NCI-H146 treated with DMSO at 0.1 percent for 48 hours (cell line): ENCODE data around the gene MACROD2.

ENCODE experiments used
- DNase-seq: peaks from one replicate; lab custom pipeline; 2025; ENCODE audit not compliant: unreplicated experiment; lab: John Stamatoyannopoulos, UW

MACROD2 gene

GRCh38 chr20:15064741-15065140 lies 1069.4 kb downstream of the MACROD2 start:
- DNase-seq = no peak

GRCh38 chr20:15065794-15066193 lies 1070.5 kb downstream of the MACROD2 start:
- no peak for DNase-seq

- DNase-seq = no peak
Observed at GRCh38 chr20:15068486-15068885, 1073.2 kb downstream of the MACROD2 start.

- DNase-seq = no peak
Observed at GRCh38 chr20:15069355-15069754, 1074.0 kb downstream of the MACROD2 start.

GRCh38 chr20:15071085-15071808 lies 1075.9 kb downstream of the MACROD2 start:
- no peak for DNase-seq

GRCh38 chr20:15072316-15072715 lies 1077.0 kb downstream of the MACROD2 start:
- DNase-seq = no peak

- no peak for DNase-seq
Observed at GRCh38 chr20:15075586-15075985, 1080.3 kb downstream of the MACROD2 start.

GRCh38 chr20:15076785-15077184 lies 1081.5 kb downstream of the MACROD2 start:
- peak; percentile 49 for DNase-seq

GRCh38 chr20:15077733-15078250 lies 1082.5 kb downstream of the MACROD2 start:
- DNase-seq = no peak

- DNase-seq = no peak
Observed at GRCh38 chr20:15079594-15080340, 1084.5 kb downstream of the MACROD2 start.

GRCh38 chr20:15081261-15081660 lies 1085.9 kb downstream of the MACROD2 start:
- DNase-seq = no peak

- no peak for DNase-seq
Observed at GRCh38 chr20:15091421-15092037, 1096.2 kb downstream of the MACROD2 start.

- no peak for DNase-seq
Observed at GRCh38 chr20:15098351-15098750, 1103.0 kb downstream of the MACROD2 start.

GRCh38 chr20:15099130-15099529 lies 1103.8 kb downstream of the MACROD2 start:
- no peak for DNase-seq

- DNase-seq = no peak
Observed at GRCh38 chr20:15100506-15101160, 1105.3 kb downstream of the MACROD2 start.

- DNase-seq = no peak
Observed at GRCh38 chr20:15107931-15108330, 1112.6 kb downstream of the MACROD2 start.

GRCh38 chr20:15109494-15109893 lies 1114.2 kb downstream of the MACROD2 start:
- no peak for DNase-seq

GRCh38 chr20:15111654-15112053 lies 1116.3 kb downstream of the MACROD2 start:
- DNase-seq = no peak

- DNase-seq = no peak
Observed at GRCh38 chr20:15113144-15113773, 1117.9 kb downstream of the MACROD2 start.

GRCh38 chr20:15119852-15120487 lies 1124.7 kb downstream of the MACROD2 start:
- no peak for DNase-seq
